ENCODE data around the gene ZCCHC9. TPM values are rescaled to one million over a fixed set of nuclear protein-coding genes. Genes with fewer than 3 reads are reported as not detected.

ZCCHC9 gene
- total and polyA plus RNA-seq, 2 experiments from 2014 or later: 18.9 to 20.2 TPM

- Histone ChIP-seq H3K9ac (no peak overlapping the region), H3K27me3 (replicated peaks; ENCODE audit: insufficient read depth) (no peaks in the 10 kb centered on the region), H4K20me1 (ENCODE audit: insufficient read depth) (no peaks in the 10 kb centered on the region), H3K79me2 (ENCODE audit: insufficient read depth) (peaks cover 70% of the 10 kb centered on the region), H3F3A (ENCODE audit: insufficient read depth) (peaks cover 11% of the 10 kb centered on the region; the same call in 1 of the 2 replicates), H3K27ac (no peak overlapping the region), H3K4me2 (ENCODE audit: unreplicated experiment) (no peak overlapping the region), H3K4me1 (ENCODE audit: insufficient read depth) (peaks cover 21% of the 10 kb centered on the region), H3K36me3 (ENCODE audit: low read depth) (peaks cover 13% of the 10 kb centered on the region; the same call in 1 of the 2 replicates), H3K9me2 (ENCODE audit: insufficient read depth) (no peaks in the 10 kb centered on the region), H3K4me3 (no peak overlapping the region), H3K9me3 (ENCODE audit: low read depth) (no peaks in the 10 kb centered on the region), H2AFZ (no peak overlapping the region)
- TF ChIP-seq EZH2 (IDR thresholded peaks at IDR 0.05; ENCODE audit: insufficient read depth, poor library complexity, severe bottlenecking): no peak
- no peak for TF ChIP-seq EZH2phosphoT487 (IDR thresholded peaks at IDR 0.05; ENCODE audit: insufficient read depth, low read depth)
- in situ Hi-C loops (cut with MboI): no loop called here
- DNase-seq: no peak
These were observed 4.4 kb downstream of the ZCCHC9 start for GRCh38 chr5:81305785-81306184.

GRCh38 chr5:81308836-81309235 lies 7.4 kb downstream of the ZCCHC9 start:
- DNase-seq: no peak
- no peak overlapping the region for H3K27ac ChIP-seq
- H3K36me3 ChIP-seq (ENCODE audit: low read depth): peaks cover 40% of the 10 kb centered on the region
- TF ChIP-seq EZH2 (IDR thresholded peaks at IDR 0.05; ENCODE audit: insufficient read depth, poor library complexity, severe bottlenecking): no peak
- TF ChIP-seq EZH2phosphoT487 (IDR thresholded peaks at IDR 0.05; ENCODE audit: insufficient read depth, low read depth): no peak
- peaks cover 9% of the 10 kb centered on the region; the same call in 1 of the 2 replicates for H3K4me1 ChIP-seq (ENCODE audit: insufficient read depth)
- no peak overlapping the region for H3K4me2 ChIP-seq (ENCODE audit: unreplicated experiment)
- in situ Hi-C loops (cut with MboI): no loop called here
- no peaks in the 10 kb centered on the region for H3K9me3 ChIP-seq (ENCODE audit: low read depth)
- peaks cover 7% of the 10 kb centered on the region; the same call in 1 of the 2 replicates for H3F3A ChIP-seq (ENCODE audit: insufficient read depth)
- no peak overlapping the region for H2AFZ ChIP-seq
- H3K4me3 ChIP-seq: no peak overlapping the region
- peaks cover 43% of the 10 kb centered on the region for H3K79me2 ChIP-seq (ENCODE audit: insufficient read depth)
- H3K27me3 ChIP-seq (replicated peaks; ENCODE audit: insufficient read depth): no peaks in the 10 kb centered on the region
- H3K9ac ChIP-seq: no peak overlapping the region
- no peaks in the 10 kb centered on the region for H4K20me1 ChIP-seq (ENCODE audit: insufficient read depth)
- 95 to 96% methylated on average over 2 of the region's 2 CpGs for WGBS, 2 experiments (ENCODE audit: low coverage in 1 of 2, low lambda C conversion rate in 2 of 2, missing lambda C conversion rate in 2 of 2)
- H3K9me2 ChIP-seq (ENCODE audit: insufficient read depth): no peaks in the 10 kb centered on the region

GRCh38 chr5:81310402-81311063 lies 9.1 kb downstream of the ZCCHC9 start:
- no peak overlapping the region for H3K9ac ChIP-seq
- H4K20me1 ChIP-seq (ENCODE audit: insufficient read depth): no peaks in the 10 kb centered on the region
- WGBS, 2 experiments (ENCODE audit: low coverage in 1 of 2, low lambda C conversion rate in 2 of 2, missing lambda C conversion rate in 2 of 2): 40 to 74% methylated on average over 1 of the region's 1 CpG
- peaks cover 11% of the 10 kb centered on the region; the same call in 1 of the 2 replicates for H3K4me1 ChIP-seq (ENCODE audit: insufficient read depth)
- no peak overlapping the region for H3K27ac ChIP-seq
- H3K4me2 ChIP-seq (ENCODE audit: unreplicated experiment): no peak overlapping the region
- no peaks in the 10 kb centered on the region for H3K9me2 ChIP-seq (ENCODE audit: insufficient read depth)
- in situ Hi-C loops (cut with MboI): no loop called here
- TF ChIP-seq EZH2 (IDR thresholded peaks at IDR 0.05; ENCODE audit: insufficient read depth, poor library complexity, severe bottlenecking) (no peak), EZH2phosphoT487 (IDR thresholded peaks at IDR 0.05; ENCODE audit: insufficient read depth, low read depth) (no peak)
- H3K9me3 ChIP-seq (ENCODE audit: low read depth): no peaks in the 10 kb centered on the region
- peaks cover 26% of the 10 kb centered on the region for H3K79me2 ChIP-seq (ENCODE audit: insufficient read depth)
- H3F3A ChIP-seq (ENCODE audit: insufficient read depth): peaks cover 15% of the 10 kb centered on the region
- DNase-seq: no peak
- no peaks in the 10 kb centered on the region for H3K27me3 ChIP-seq (replicated peaks; ENCODE audit: insufficient read depth)
- H3K36me3 ChIP-seq (ENCODE audit: low read depth): peaks cover 42% of the 10 kb centered on the region
- no peak overlapping the region for H2AFZ ChIP-seq
- no peak overlapping the region for H3K4me3 ChIP-seq

GRCh38 chr5:81313278-81313677 lies 11.9 kb downstream of the ZCCHC9 start:
- Histone ChIP-seq H3K79me2 (ENCODE audit: insufficient read depth) (0 out of 2 replicates have a peak, but pooled peaks cover 2% of the 10 kb centered on the region), H3K4me3 (no peak overlapping the region), H3K4me1 (ENCODE audit: insufficient read depth) (peaks cover 23% of the 10 kb centered on the region; the same call in 1 of the 2 replicates), H2AFZ (no peak overlapping the region), H3F3A (ENCODE audit: insufficient read depth) (peaks cover 23% of the 10 kb centered on the region), H3K9me2 (ENCODE audit: insufficient read depth) (no peaks in the 10 kb centered on the region), H3K27ac (no peak overlapping the region), H3K36me3 (ENCODE audit: low read depth) (peaks cover 42% of the 10 kb centered on the region), H3K4me2 (ENCODE audit: unreplicated experiment) (no peak overlapping the region), H4K20me1 (ENCODE audit: insufficient read depth) (no peaks in the 10 kb centered on the region), H3K27me3 (replicated peaks; ENCODE audit: insufficient read depth) (no peaks in the 10 kb centered on the region), H3K9ac (no peak overlapping the region), H3K9me3 (ENCODE audit: low read depth) (no peaks in the 10 kb centered on the region)
- no peak for TF ChIP-seq EZH2 (IDR thresholded peaks at IDR 0.05; ENCODE audit: insufficient read depth, poor library complexity, severe bottlenecking)
- TF ChIP-seq EZH2phosphoT487 (IDR thresholded peaks at IDR 0.05; ENCODE audit: insufficient read depth, low read depth): no peak
- DNase-seq: no peak
- in situ Hi-C loops (cut with MboI): no loop called here

Data from GM23248 (cell line).